GM12878 (cell line): Measurements from ENCODE around the gene CCDC24. TPM values are rescaled to one million over a fixed set of nuclear protein-coding genes. Genes with fewer than 3 reads are reported as not detected.

Experiments used
- ATAC-seq: fragments of 200-7000 bp; cut with Tn5 transposase; 3 replicates; pipeline ENCODE4 v1.9.1; 2020; ENCODE audit warnings: mild to moderate bottlenecking, moderate library complexity
- BruUV-seq: library from RNA; stranded (reverse); fragments of 400-500 nt; replicated peaks from 2 replicates; lab custom pipeline; 2021; lab: Mats Ljungman, UMichigan
- CTCF ChIA-PET: fragments of 300-600 bp; sonication (Branson Sonifier 250); formaldehyde crosslinking; extraction: SDS; loops from one replicate; lab custom pipeline; 2021; ENCODE audit warnings: inconsistent platforms; lab: Yijun Ruan, JAX
- POLR2A ChIA-PET: fragments of 350-600 bp; formaldehyde crosslinking; extraction: SDS; loops from one replicate; lab custom pipeline; 2021; ENCODE audit warnings: inconsistent platforms; lab: Charles Lee
- RAD21 ChIA-PET: fragments of 300-600 bp; sonication (Branson Sonifier 250); formaldehyde crosslinking; loops from one replicate; lab custom pipeline; 2023; ENCODE audit warnings: antibody characterized with exemption; ENCODE audit not compliant: unreplicated experiment; lab: Charles Lee
- SMC1A ChIA-PET: fragments of 300-600 bp; sonication (Branson Sonifier 250); formaldehyde crosslinking; loops from one replicate; lab custom pipeline; 2023; ENCODE audit not compliant: unreplicated experiment, uncharacterized antibody; lab: Charles Lee
- DNase-seq: peaks from one replicate; pipeline ENCODE4 v3.0.0-alpha.2; 2011; ENCODE audit warnings: low read depth, low spot score
- FAIRE-seq: peaks from 3 replicates; lab custom pipeline; 2011; peaks lifted over from hg19 to GRCh38; lab: Jason Lieb, UNC
- H2AFZ ChIP-seq: 2 replicates; pipeline ENCODE4 v1.6.0; 2011; ENCODE audit warnings: low read depth, low read length, control low read depth; ENCODE audit not compliant: control insufficient read depth
- H3K27ac ChIP-seq: 2 replicates; pipeline ENCODE4 v1.5.1; 2011; ENCODE audit warnings: control low read depth; ENCODE audit not compliant: control insufficient read depth, insufficient read depth
- H3K27me3 ChIP-seq, 2 experiments: replicated peaks in 1 of 2; 2 replicates each; pipeline versions ENCODE4 v1.6.0 to v1.6.1; 2011; ENCODE audit warnings: low read length in 1 of 2; ENCODE audit not compliant: control insufficient read depth in 2 of 2, insufficient read depth in 2 of 2
- H3K36me3 ChIP-seq, 2 experiments: 2 replicates each; pipeline ENCODE4 v1.5.1; 2011; ENCODE audit warnings: low read length in 1 of 2; ENCODE audit not compliant: control insufficient read depth in 2 of 2, insufficient read depth in 2 of 2
- H3K4me1 ChIP-seq: 2 replicates; pipeline ENCODE4 v1.6.1; 2011; ENCODE audit warnings: mild to moderate bottlenecking, low read length, moderate library complexity, mixed read lengths; ENCODE audit not compliant: control insufficient read depth, insufficient read depth
- H3K4me2 ChIP-seq: 2 replicates; pipeline ENCODE4 v1.6.0; 2011; ENCODE audit warnings: control low read depth; ENCODE audit not compliant: control insufficient read depth, insufficient read depth
- H3K4me3 ChIP-seq: fragments of 200-600 bp; sonication (generic); 2 replicates; pipeline ENCODE4 v1.5.1; 2016
- H3K79me2 ChIP-seq: 2 replicates; pipeline ENCODE4 v1.6.0; 2011; ENCODE audit warnings: low read length; ENCODE audit not compliant: control insufficient read depth, insufficient read depth
- H3K9ac ChIP-seq: 2 replicates; pipeline ENCODE4 v1.8.0; 2011; ENCODE audit warnings: low read length, control low read depth, mixed read lengths; ENCODE audit not compliant: control insufficient read depth, insufficient read depth
- H3K9me3 ChIP-seq: replicated peaks from 3 replicates; pipeline ENCODE4 v1.5.1; 2011; ENCODE audit warnings: mild to moderate bottlenecking, low read length; ENCODE audit not compliant: control insufficient read depth, insufficient read depth
- H4K20me1 ChIP-seq: 2 replicates; pipeline ENCODE4 v1.6.0; 2011; ENCODE audit not compliant: control insufficient read depth, insufficient read depth
- REST ChIP-seq: IDR thresholded peaks from 2 replicates; pipeline ENCODE4 v1.6.1; 2012; ENCODE audit warnings: mild to moderate bottlenecking, low read depth, low read length
- SRF ChIP-seq, 2 experiments: IDR thresholded peaks; 2 replicates each; pipeline ENCODE4 v1.6.1; 2011; ENCODE audit warnings: low read depth in 2 of 2, low read length in 2 of 2, mild to moderate bottlenecking in 1 of 2, moderate library complexity in 1 of 2
- WGBS: methylation state at CpG from one replicate; pipeline ENCODE4 v1.1.6; 2016; ENCODE audit warnings: low lambda C conversion rate; ENCODE audit not compliant: insufficient replicate concordance, insufficient coverage; ENCODE audit errors: missing lambda C conversion rate; 5-methylcytosine and 5-hydroxymethylcytosine counted together
- in situ Hi-C: fragments of 300-500 bp; cut with MboI; formaldehyde crosslinking; loops from 9 replicates; pipeline ENCODE4 v1.14.3; 2018; ENCODE audit warnings: mixed read lengths
- intact Hi-C: fragments of 100-400 bp; cut with micrococcal nuclease; formaldehyde crosslinking; loops from one replicate; pipeline ENCODE4 v1.14.2; 2022; ENCODE audit not compliant: unreplicated experiment
- polyA plus RNA-seq, 11 experiments: library from polyadenylated mRNA; depleted of rRNA in 4 of 11; unstranded in 6 of 11; stranded (reverse) in 5 of 11; fragments of >200 nt; fragmentation: Nextera tagmentation in 4 of 11; fragmentation: Illumina TruSeq in 1 of 11; extraction: Ambion mirVana in 4 of 11; extraction: Trizol in 1 of 11; gene quantifications; 1 replicate in 1 of 11; 2 replicates in 10 of 11; pipeline versions ENCODE4 v1.2.1 to v1.2.3, GENCODE V29; 2011 to 2016; ENCODE audit warnings: inconsistent platforms in 2 of 11, missing spikeins in 2 of 11, low read depth in 1 of 11
- total RNA-seq, 4 experiments: library from RNA; depleted of rRNA in 3 of 4; stranded (reverse); fragments of >200 nt in 3 of 4; fragmentation: Illumina TruSeq in 1 of 4; extraction: Trizol in 1 of 4; gene quantifications; 2 replicates each; pipeline versions ENCODE4 v1.2.1 to v1.2.3, GENCODE V29; 2013 to 2021

CCDC24 gene
- total and polyA plus RNA-seq, 10 of the 15 experiments (the other 5 are each of a cell fraction or from before 2014, with no cell fraction given) = 0.18 to 3.1 (median 1.6) TPM; not detected in 1

- TF ChIP-seq SRF (IDR thresholded peaks at IDR 0.05; ENCODE audit: low read depth in 2 of 2, low read length in 2 of 2) (no peak), REST (peak; percentile 94)
- Histone ChIP-seq H3K4me1 (peaks cover 10% of the 10 kb centered on the region; the same call in 1 of the 2 replicates), H4K20me1 (no peaks in the 10 kb centered on the region), H3K79me2 (peaks cover 16% of the 10 kb centered on the region), H3K4me3 (no peak overlapping the region), H3K4me2 (no peak overlapping the region), H3K9ac (no peak overlapping the region), H3K27ac (no peak overlapping the region), H3K9me3 (no peaks in the 10 kb centered on the region), H3K36me3 (peaks cover 8 to 11% of the 10 kb centered on the region in 2 experiments; a peak in 3 of 4 replicates), H3K27me3 (no peaks in the 10 kb centered on the region), H2AFZ (no peak overlapping the region)
- in situ Hi-C loops = no loop called here
- FAIRE-seq = no peak
- BruUV-seq = no TSS peak
- no peak for ATAC-seq
- WGBS = 88% methylated on average over 6 of the region's 6 CpGs
- RAD21 ChIA-PET = no interaction called here
- no peak for DNase-seq
- intact Hi-C loops = no loop called here
- SMC1A ChIA-PET = no interaction called here
- CTCF ChIA-PET = interaction anchor here (0.8 to 1.1 kb wide), 2 partner anchors 79 to 99 kb away, joined by 3 read pairs; no protein-coding TSS in a partner anchor
- POLR2A ChIA-PET = interaction anchor here (0.5 kb wide), 1 partner anchor 601 kb away, joined by 5 read pairs; no protein-coding TSS in a partner anchor
These were observed 23.0 kb upstream of the CCDC24 start for GRCh38 chr1:43968348-43968948.
